H1 (cell line): ENCODE data around the gene ADAM20. TPM values are rescaled to one million over a fixed set of nuclear protein-coding genes. Genes with fewer than 3 reads are reported as not detected.

Source experiments
- CTCF ChIA-PET: fragments of 300-600 bp; sonication (Branson Sonifier 250); formaldehyde crosslinking; loops from one replicate; lab custom pipeline; 2021; ENCODE audit not compliant: partially characterized antibody; lab: Charles Lee
- POLR2A ChIA-PET: fragments of 300-600 bp; sonication (Branson Sonifier 250); formaldehyde crosslinking; loops from one replicate; lab custom pipeline; 2021; ENCODE audit warnings: inconsistent platforms; ENCODE audit not compliant: partially characterized antibody; lab: Charles Lee
- DNase-seq, 2 experiments: peaks; one replicate each; pipeline versions ENCODE4 v3.0.0 to v3.0.0-alpha.2; 2010 to 2022; ENCODE audit warnings: low spot score in 2 of 2, low read depth in 1 of 2, mixed read lengths in 1 of 2
- FAIRE-seq: peaks from 2 replicates; lab custom pipeline; 2011; peaks lifted over from hg19 to GRCh38; lab: Jason Lieb, UNC
- H2AFZ ChIP-seq: 2 replicates; pipeline ENCODE4 v1.8.1; 2012; ENCODE audit warnings: low read length, inconsistent platforms
- H2AK5ac ChIP-seq: 2 replicates; pipeline ENCODE4 v1.6.1; 2013; ENCODE audit warnings: low read depth, low read length
- H2BK120ac ChIP-seq: replicated peaks from 2 replicates; pipeline ENCODE3; 2013; ENCODE audit warnings: low read depth, low read length, inconsistent platforms
- H2BK12ac ChIP-seq: 2 replicates; pipeline ENCODE4 v1.6.1; 2013; ENCODE audit warnings: low read depth, low read length
- H2BK15ac ChIP-seq: 2 replicates; pipeline ENCODE4 v1.6.1; 2013; ENCODE audit warnings: low read length
- H2BK20ac ChIP-seq: 2 replicates; pipeline ENCODE4 v1.6.1; 2013; ENCODE audit warnings: low read length
- H2BK5ac ChIP-seq: 2 replicates; pipeline ENCODE4 v1.6.1; 2013; ENCODE audit warnings: low read depth, low read length
- H3K14ac ChIP-seq: 2 replicates; pipeline ENCODE4 v1.6.1; 2013; ENCODE audit warnings: inconsistent platforms; ENCODE audit not compliant: insufficient read length
- H3K18ac ChIP-seq: 2 replicates; pipeline ENCODE4 v1.6.1; 2013; ENCODE audit warnings: low read length; ENCODE audit errors: extremely low read depth
- H3K23ac ChIP-seq: 2 replicates; pipeline ENCODE4 v1.6.1; 2013; ENCODE audit warnings: inconsistent platforms; ENCODE audit not compliant: insufficient read length
- H3K23me2 ChIP-seq: 2 replicates; pipeline ENCODE4 v1.6.1; 2013; ENCODE audit warnings: low read depth, low read length
- H3K27ac ChIP-seq: 2 replicates; pipeline ENCODE4 v1.6.1; 2011; ENCODE audit warnings: low read depth, low read length, inconsistent platforms
- H3K27me3 ChIP-seq, 4 experiments: replicated peaks in 1 of 4; 1 replicate in 1 of 4; 2 replicates in 3 of 4; pipeline versions ENCODE4 v1.6.1 to v1.8.1; 2011 to 2013; ENCODE audit warnings: low read length in 3 of 4, mild to moderate bottlenecking in 3 of 4, inconsistent platforms in 2 of 4, mixed read lengths in 2 of 4, moderate library complexity in 1 of 4; ENCODE audit not compliant: control insufficient read depth in 3 of 4, insufficient read depth in 3 of 4; ENCODE audit errors: extremely low read depth in 1 of 4
- H3K36me3 ChIP-seq, 4 experiments: 2 replicates each; pipeline versions ENCODE4 v1.6.1 to v1.8.1; 2011 to 2013; ENCODE audit warnings: mild to moderate bottlenecking in 4 of 4, low read length in 3 of 4, moderate library complexity in 2 of 4, control low read depth in 1 of 4, inconsistent platforms in 1 of 4; ENCODE audit not compliant: insufficient read depth in 4 of 4, control insufficient read depth in 2 of 4
- H3K4ac ChIP-seq: replicated peaks from 2 replicates; pipeline ENCODE3; 2013; ENCODE audit warnings: low read length, low read depth, mixed read lengths, inconsistent platforms; ENCODE audit not compliant: insufficient read length
- H3K4me1 ChIP-seq, 4 experiments: replicated peaks in 1 of 4; 1 replicate in 1 of 4; 2 replicates in 3 of 4; pipeline versions ENCODE4 v1.6.1 to v1.8.1; 2011 to 2013; ENCODE audit warnings: low read length in 3 of 4, inconsistent platforms in 2 of 4, mixed read lengths in 1 of 4; ENCODE audit not compliant: insufficient read depth in 4 of 4, control insufficient read depth in 3 of 4
- H3K4me2 ChIP-seq, 2 experiments: 2 replicates each; pipeline versions ENCODE4 v1.6.1 to v1.8.1; 2011 to 2013; ENCODE audit warnings: low read depth in 2 of 2, low read length in 2 of 2, control low read depth in 1 of 2, inconsistent platforms in 1 of 2, mild to moderate bottlenecking in 1 of 2; ENCODE audit not compliant: insufficient read depth in 1 of 2
- H3K4me3 ChIP-seq, 4 experiments: fragments of 200-600, 300-600 bp in 1 of 4; sonication (generic), shearing (Covaris generic), sonication (Bioruptor Twin) in 1 of 4; 2 replicates each; pipeline versions ENCODE4 v1.5.1 to v1.8.1; 2011 to 2016; ENCODE audit warnings: low read length in 4 of 4, low read depth in 3 of 4, control low read depth in 2 of 4, inconsistent platforms in 2 of 4, mild to moderate bottlenecking in 2 of 4, mixed read lengths in 1 of 4, moderate library complexity in 1 of 4; ENCODE audit not compliant: insufficient read depth in 2 of 4; ENCODE audit errors: extremely low read depth in 1 of 4
- H3K56ac ChIP-seq: replicated peaks from 2 replicates; pipeline ENCODE3; 2013; ENCODE audit warnings: low read depth, mild to moderate bottlenecking, mixed read lengths, low read length, inconsistent platforms; ENCODE audit not compliant: insufficient read length
- H3K79me1 ChIP-seq: 2 replicates; pipeline ENCODE4 v1.6.1; 2013; ENCODE audit warnings: low read depth, low read length, control low read depth
- H3K79me2 ChIP-seq, 2 experiments: 2 replicates each; pipeline versions ENCODE4 v1.6.1 to v1.8.1; 2012 to 2013; ENCODE audit warnings: low read length in 2 of 2, mild to moderate bottlenecking in 2 of 2, inconsistent platforms in 1 of 2; ENCODE audit not compliant: insufficient read depth in 2 of 2, control insufficient read depth in 1 of 2
- H3K9ac ChIP-seq, 4 experiments: replicated peaks in 1 of 4; 1 replicate in 1 of 4; 2 replicates in 3 of 4; pipeline versions ENCODE4 v1.6.1 to v1.8.1; 2011 to 2013; ENCODE audit warnings: low read depth in 3 of 4, low read length in 3 of 4, control low read depth in 2 of 4, mild to moderate bottlenecking in 2 of 4, moderate library complexity in 2 of 4, inconsistent platforms in 1 of 4; ENCODE audit errors: extremely low read depth in 1 of 4
- H3K9me3 ChIP-seq, 2 experiments: 2 replicates each; pipeline versions ENCODE4 v1.6.1 to v1.8.1; 2012 to 2013; ENCODE audit warnings: mild to moderate bottlenecking in 2 of 2, moderate library complexity in 2 of 2, control low read depth in 1 of 2, inconsistent platforms in 1 of 2, low read depth in 1 of 2, low read length in 1 of 2, mixed read lengths in 1 of 2; ENCODE audit not compliant: insufficient read depth in 2 of 2
- H4K20me1 ChIP-seq, 2 experiments: replicated peaks in 1 of 2; 2 replicates each; pipeline versions ENCODE3 to v1.8.1; 2011 to 2013; ENCODE audit warnings: inconsistent platforms in 2 of 2, low read length in 2 of 2, mild to moderate bottlenecking in 1 of 2; ENCODE audit not compliant: insufficient read depth in 2 of 2, control insufficient read depth in 1 of 2
- H4K5ac ChIP-seq: 2 replicates; pipeline ENCODE4 v1.6.1; 2013; ENCODE audit warnings: low read length, low read depth, mixed read lengths, inconsistent platforms; ENCODE audit not compliant: insufficient read length
- H4K8ac ChIP-seq: 2 replicates; pipeline ENCODE4 v1.8.0; 2013; ENCODE audit warnings: mild to moderate bottlenecking, moderate library complexity, low read length, inconsistent platforms; ENCODE audit not compliant: insufficient read depth; ENCODE audit errors: extremely low read depth
- H4K91ac ChIP-seq: replicated peaks from 2 replicates; pipeline ENCODE3; 2013; ENCODE audit warnings: low read length, mixed read lengths, inconsistent platforms; ENCODE audit not compliant: insufficient read length
- BACH1 ChIP-seq: IDR thresholded peaks from 2 replicates; pipeline ENCODE4 v1.6.1; 2012; ENCODE audit warnings: low read length, improper control_type of control experiment
- KDM5A ChIP-seq: fragments of 200-600 bp; IDR thresholded peaks from 2 replicates; pipeline ENCODE4 v1.7.1; 2012; ENCODE audit warnings: mild to moderate bottlenecking, low read length, inconsistent platforms, mixed read lengths
- MAFK ChIP-seq: IDR thresholded peaks from 2 replicates; pipeline ENCODE4 v1.6.1; 2012; ENCODE audit warnings: low read depth, mild to moderate bottlenecking, improper control_type of control experiment, low read length
- NANOG ChIP-seq: IDR thresholded peaks from 2 replicates; pipeline ENCODE4 v1.6.1; 2011; ENCODE audit warnings: low read length, low read depth, mild to moderate bottlenecking, inconsistent platforms; ENCODE audit not compliant: insufficient read depth, poor library complexity, severe bottlenecking
- POLR2A ChIP-seq, 2 experiments: IDR thresholded peaks; 1 replicate in 1 of 2; 2 replicates in 1 of 2; pipeline ENCODE4 v1.6.1; 2011; ENCODE audit warnings: low read depth in 2 of 2, low read length in 2 of 2, mild to moderate bottlenecking in 2 of 2; ENCODE audit errors: control extremely low read depth in 1 of 2
- RXRA ChIP-seq: IDR thresholded peaks from 2 replicates; pipeline ENCODE4 v1.6.1; 2011; ENCODE audit warnings: low read depth, mild to moderate bottlenecking, low read length, moderate library complexity; ENCODE audit not compliant: insufficient read depth
- SP1 ChIP-seq: IDR thresholded peaks from 2 replicates; pipeline ENCODE4 v1.6.1; 2011; ENCODE audit warnings: low read depth, low read length
- SP4 ChIP-seq: IDR thresholded peaks from 2 replicates; pipeline ENCODE4 v1.6.1; 2012; ENCODE audit warnings: low read length, inconsistent platforms
- WGBS, 2 experiments: shearing (Covaris generic) in 1 of 2; methylation state at CpG; one replicate each; pipeline versions ENCODE4 v1.1.6 to v1.1.7; 2013 to 2015; ENCODE audit warnings: low lambda C conversion rate in 2 of 2, mixed read lengths in 2 of 2, inconsistent platforms in 1 of 2, low coverage in 1 of 2, missing lambda C conversion rate in 1 of 2; ENCODE audit not compliant: insufficient replicate concordance in 2 of 2, insufficient coverage in 1 of 2, insufficient read length in 1 of 2; ENCODE audit errors: extremely low coverage in 1 of 2, missing lambda C conversion rate in 1 of 2; 5-methylcytosine and 5-hydroxymethylcytosine counted together
- polyA plus RNA-seq, 7 experiments: library from polyadenylated mRNA; depleted of rRNA in 3 of 7; stranded (reverse) in 5 of 7; unstranded in 2 of 7; fragments of >200 nt in 5 of 7; fragments of 200-250 nt in 2 of 7; gene quantifications; 1 replicate in 5 of 7; 2 replicates in 1 of 7; 4 replicates in 1 of 7; pipeline versions ENCODE4 v1.2.1 to v1.2.3, GENCODE V29; 2011 to 2013; ENCODE audit warnings: missing spikeins in 2 of 7, mixed read lengths in 2 of 7
- total RNA-seq: library from RNA; stranded (reverse); fragmentation: NEBNext Ultra II Directional; extraction: Animal tissue kit (Norgen Biotek cat#: 25700); gene quantifications from 2 replicates; pipeline ENCODE4 v1.2.1, GENCODE V29; 2021

Gene ADAM20
- total and polyA plus RNA-seq, 2 of the 8 experiments (the other 6 are each of a cell fraction or from before 2014, with no cell fraction given), result 0.11 to 0.26 TPM

GRCh38 chr14:70514168-70515069 is 20.4 kb downstream of the ADAM20 start:
- no peak overlapping the region for H2BK20ac ChIP-seq
- no peaks in the 10 kb centered on the region for H3K27me3 ChIP-seq
- H3K4me1 ChIP-seq, result no peaks in the 10 kb centered on the region; a peak in 1 of 7 replicates
- no peak overlapping the region for H3K4ac ChIP-seq
- H3K9me3 ChIP-seq, result no peaks in the 10 kb centered on the region
- no peak overlapping the region for H3K27ac ChIP-seq
- no peaks in the 10 kb centered on the region for H3K79me1 ChIP-seq
- DNase-seq, result no peak
- 79% methylated on average over 4 of the region's 4 CpGs; no CpG with 5 or more reads in 1 of the 2 experiments for WGBS, 2 experiments
- H4K5ac ChIP-seq, result no peak overlapping the region
- no peak overlapping the region for H3K23ac ChIP-seq
- ChIA-PET POLR2A (no interaction called here), CTCF (interaction anchor here (0.6 to 1.7 kb wide), 4 partner anchors 54 to 783 kb away, joined by 3 to 6 read pairs (median 3); no protein-coding TSS in a partner anchor)
- TF ChIP-seq SP4 (no peak), MAFK (no peak), KDM5A (no peak), BACH1 (no peak), NANOG (no peak), RXRA (no peak), SP1 (no peak), POLR2A (IDR thresholded peaks at IDR 0.05; ENCODE audit: control extremely low read depth in 1 of 2, low read depth in 2 of 2, low read length in 2 of 2) (no peak)
- no peak overlapping the region for H4K8ac ChIP-seq
- no peak overlapping the region for H2BK15ac ChIP-seq
- no peak overlapping the region for H3K56ac ChIP-seq
- H4K20me1 ChIP-seq, result no peaks in the 10 kb centered on the region
- H4K91ac ChIP-seq, result no peak overlapping the region
- H3K4me3 ChIP-seq, result no peak overlapping the region
- no peak overlapping the region for H2BK5ac ChIP-seq
- H3K9ac ChIP-seq, result no peak overlapping the region
- H3K18ac ChIP-seq, result no peak overlapping the region
- no peaks in the 10 kb centered on the region for H3K79me2 ChIP-seq
- H3K4me2 ChIP-seq, result no peak overlapping the region
- H2BK120ac ChIP-seq, result no peak overlapping the region
- H2AFZ ChIP-seq, result no peak overlapping the region
- H2BK12ac ChIP-seq, result no peak overlapping the region
- H3K23me2 ChIP-seq, result no peaks in the 10 kb centered on the region
- FAIRE-seq, result no peak
- H3K14ac ChIP-seq, result no peak overlapping the region
- no peak overlapping the region for H2AK5ac ChIP-seq
- H3K36me3 ChIP-seq, result no peaks in the 10 kb centered on the region
